Activated B cell treated with CpG ODN at 0.5 μM for 24 hours (primary cell): Measurements from ENCODE around the gene ZG16B. TPM values are rescaled to one million over a fixed set of nuclear protein-coding genes. Genes with fewer than 3 reads are reported as not detected.

Experiments
- ATAC-seq: fragments of 200-7000 bp; cut with Tn5 transposase; one replicate; pipeline ENCODE4 v1.10.0; 2021; ENCODE audit warnings: low read depth, mild to moderate bottlenecking, moderate library complexity
- CTCF ChIA-PET: fragments of 350-600 bp; sonication (Branson Sonifier 250); formaldehyde crosslinking; loops from one replicate; lab custom pipeline; 2021; ENCODE audit warnings: antibody characterized with exemption; lab: Charles Lee
- POLR2A ChIA-PET: fragments of 350-600 bp; sonication (Branson Sonifier 250); formaldehyde crosslinking; loops from one replicate; lab custom pipeline; 2021; ENCODE audit warnings: antibody characterized with exemption; lab: Charles Lee
- DNase-seq: peaks from one replicate; pipeline ENCODE4 v3.0.0; 2022
- H3K27ac Mint-ChIP-seq: one replicate; pipeline ENCODE4 v1.8.0; 2020; ENCODE audit warnings: mixed read lengths
- H3K27me3 Mint-ChIP-seq: one replicate; pipeline ENCODE4 v1.8.0; 2021; ENCODE audit warnings: mixed read lengths
- H3K36me3 Mint-ChIP-seq: one replicate; pipeline ENCODE4 v1.8.0; 2021; ENCODE audit warnings: low read depth, mixed read lengths
- H3K4me1 Mint-ChIP-seq: one replicate; pipeline ENCODE4 v1.8.0; 2021; ENCODE audit warnings: mixed read lengths
- H3K4me3 Mint-ChIP-seq: one replicate; pipeline ENCODE4 v1.8.0; 2020; ENCODE audit warnings: mild to moderate bottlenecking, mixed read lengths
- H3K9me3 Mint-ChIP-seq: one replicate; pipeline ENCODE4 v1.8.0; 2020; ENCODE audit warnings: mixed read lengths
- intact Hi-C: fragments of 100-400 bp; cut with micrococcal nuclease; formaldehyde crosslinking; loops from one replicate; pipeline ENCODE4 v1.15.1; 2024
- total RNA-seq: library from RNA; stranded (reverse); gene quantifications from 2 replicates; pipeline ENCODE4 v1.2.3, GENCODE V29; 2022
- TF ChIP-seq, protein P1 (sequence below): fragments of 200-600 bp; IDR thresholded peaks from one replicate; pipeline ENCODE4 v1.8.0; 2022; ENCODE audit warnings: antibody characterized with exemption, mild to moderate bottlenecking

Gene ZG16B
- total RNA-seq, 1 donor from 2014 or later: 0.33 TPM

DNA sequence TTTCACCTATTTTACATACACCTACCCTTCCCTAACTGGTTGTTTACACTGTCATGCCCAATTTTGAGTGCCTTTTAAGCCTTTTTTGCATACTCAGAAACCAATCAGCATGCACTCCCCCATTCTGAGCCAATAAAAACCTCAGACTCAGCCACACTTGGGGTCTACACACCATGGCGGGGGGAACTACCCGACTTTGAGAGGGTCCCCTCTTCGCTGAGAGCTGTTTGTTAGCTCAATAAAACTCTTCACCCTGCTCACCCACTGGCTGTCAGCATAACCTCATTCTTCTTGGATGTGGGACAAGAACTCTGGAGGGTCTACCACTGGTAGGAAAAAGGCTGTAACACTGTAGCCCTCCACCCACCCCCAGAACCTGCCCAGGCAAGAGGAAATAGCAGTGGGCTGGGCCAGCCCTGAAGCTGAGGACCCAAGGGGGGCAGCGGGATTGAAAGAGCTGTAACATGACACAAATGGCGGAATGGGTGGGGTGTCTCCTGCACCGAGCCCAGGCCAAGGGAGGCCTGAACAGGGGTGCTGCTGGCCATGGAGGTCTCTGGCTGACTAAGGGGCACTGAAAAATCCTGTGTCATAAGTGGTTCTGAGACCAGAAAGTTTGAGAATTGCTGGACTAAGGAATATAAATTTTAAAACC, 49.9 kb downstream of the ZG16B start:
- Mint-ChIP-seq H3K27me3 (peaks cover 1% of the 10 kb centered on the region), H3K4me3 (no peak overlapping the region), H3K27ac (no peak overlapping the region), H3K4me1 (peaks cover 12% of the 10 kb centered on the region), H3K36me3 (peaks cover 3% of the 10 kb centered on the region), H3K9me3 (no peaks in the 10 kb centered on the region)
- DNase-seq (no peak), ATAC-seq (no peak)
- ChIA-PET POLR2A (interaction anchor here (1.1 kb wide), 1 partner anchor 12 kb away, joined by 5 read pairs; no protein-coding TSS in a partner anchor), CTCF (interaction anchor here (0.8 to 1.6 kb wide), 2 partner anchors 16 to 40 kb away, joined by 3 to 4 read pairs; no protein-coding TSS in a partner anchor)
- TF ChIP-seq, protein P1, sequence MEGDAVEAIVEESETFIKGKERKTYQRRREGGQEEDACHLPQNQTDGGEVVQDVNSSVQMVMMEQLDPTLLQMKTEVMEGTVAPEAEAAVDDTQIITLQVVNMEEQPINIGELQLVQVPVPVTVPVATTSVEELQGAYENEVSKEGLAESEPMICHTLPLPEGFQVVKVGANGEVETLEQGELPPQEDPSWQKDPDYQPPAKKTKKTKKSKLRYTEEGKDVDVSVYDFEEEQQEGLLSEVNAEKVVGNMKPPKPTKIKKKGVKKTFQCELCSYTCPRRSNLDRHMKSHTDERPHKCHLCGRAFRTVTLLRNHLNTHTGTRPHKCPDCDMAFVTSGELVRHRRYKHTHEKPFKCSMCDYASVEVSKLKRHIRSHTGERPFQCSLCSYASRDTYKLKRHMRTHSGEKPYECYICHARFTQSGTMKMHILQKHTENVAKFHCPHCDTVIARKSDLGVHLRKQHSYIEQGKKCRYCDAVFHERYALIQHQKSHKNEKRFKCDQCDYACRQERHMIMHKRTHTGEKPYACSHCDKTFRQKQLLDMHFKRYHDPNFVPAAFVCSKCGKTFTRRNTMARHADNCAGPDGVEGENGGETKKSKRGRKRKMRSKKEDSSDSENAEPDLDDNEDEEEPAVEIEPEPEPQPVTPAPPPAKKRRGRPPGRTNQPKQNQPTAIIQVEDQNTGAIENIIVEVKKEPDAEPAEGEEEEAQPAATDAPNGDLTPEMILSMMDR: no peak
- intact Hi-C loops: no loop called here

Other genes with a start within 250 kb of the ZG16B start
- 30.3 and 31.4 TPM in 2 replicates for gene KCTD5, start 147.8 kb upstream of the ZG16B start, total RNA-seq
- 1.5 and 1.8 TPM in 2 replicates for gene PRSS27, start 110.1 kb upstream of the ZG16B start, total RNA-seq
- gene SRRM2, start 77.7 kb upstream of the ZG16B start, total RNA-seq: 891 and 963 TPM in 2 replicates
- 172 and 190 TPM in 2 replicates for gene ELOB, start 53.0 kb upstream of the ZG16B start, total RNA-seq
- not detected in 2 replicates for gene PRSS33, start 42.7 kb upstream of the ZG16B start, total RNA-seq
- not detected in 2 replicates for gene PRSS41, start 31.8 kb upstream of the ZG16B start, total RNA-seq
- gene PRSS21, start 13.1 kb upstream of the ZG16B start, total RNA-seq: 2.4 and 3.2 TPM in 2 replicates
- not detected in 2 replicates for gene PRSS22, start 27.9 kb downstream of the ZG16B start, total RNA-seq
- 19.4 and 20.3 TPM in 2 replicates for gene FLYWCH2, start 52.9 kb downstream of the ZG16B start, total RNA-seq
- 53.5 and 59.9 TPM in 2 replicates for gene FLYWCH1, start 81.6 kb downstream of the ZG16B start, total RNA-seq
- gene KREMEN2, start 134.0 kb downstream of the ZG16B start, total RNA-seq: 1.3 and 1.7 TPM in 2 replicates
- gene PAQR4, start 139.0 kb downstream of the ZG16B start, total RNA-seq: 2.4 and 2.7 TPM in 2 replicates
- gene PKMYT1, start 150.1 kb downstream of the ZG16B start, total RNA-seq: 3.8 and 4.3 TPM in 2 replicates
- not detected in 2 replicates for gene CLDN9, start 182.6 kb downstream of the ZG16B start, total RNA-seq
- not detected in 2 replicates for gene CLDN6, start 187.9 kb downstream of the ZG16B start, total RNA-seq
- gene TNFRSF12A, start 190.1 kb downstream of the ZG16B start, total RNA-seq: 0.47 and 1.0 TPM in 2 replicates
- 17.7 and 20.4 TPM in 2 replicates for gene HCFC1R1, start 193.6 kb downstream of the ZG16B start, total RNA-seq
- 45.8 and 47.1 TPM in 2 replicates for gene THOC6, start 193.7 kb downstream of the ZG16B start, total RNA-seq
- gene BICDL2, start 206.6 kb downstream of the ZG16B start, total RNA-seq: not detected in 2 replicates
- gene MMP25, start 216.3 kb downstream of the ZG16B start, total RNA-seq: 0.13 and 0.34 TPM in 2 replicates
- gene IL32, start 235.3 kb downstream of the ZG16B start, total RNA-seq: 3.0 and 3.4 TPM in 2 replicates